GM12878 (cell line): ENCODE data around the gene MEIKIN. TPM values are rescaled to one million over a fixed set of nuclear protein-coding genes. Genes with fewer than 3 reads are reported as not detected.
"Not testable (repeated sequence)": the region's sequence is repeated elsewhere in the genome, so short reads cannot be mapped to it uniquely, and the experiment has no call there.

Experiments used
- ATAC-seq: fragments of 200-7000 bp; cut with Tn5 transposase; 3 replicates; pipeline ENCODE4 v1.9.1; 2020; ENCODE audit warnings: mild to moderate bottlenecking, moderate library complexity
- BruUV-seq: library from RNA; stranded (reverse); fragments of 400-500 nt; replicated peaks from 2 replicates; lab custom pipeline; 2021; lab: Mats Ljungman, UMichigan
- CTCF ChIA-PET: fragments of 300-600 bp; sonication (Branson Sonifier 250); formaldehyde crosslinking; extraction: SDS; loops from one replicate; lab custom pipeline; 2021; ENCODE audit warnings: inconsistent platforms; lab: Yijun Ruan, JAX
- POLR2A ChIA-PET: fragments of 350-600 bp; formaldehyde crosslinking; extraction: SDS; loops from one replicate; lab custom pipeline; 2021; ENCODE audit warnings: inconsistent platforms; lab: Charles Lee
- RAD21 ChIA-PET: fragments of 300-600 bp; sonication (Branson Sonifier 250); formaldehyde crosslinking; loops from one replicate; lab custom pipeline; 2023; ENCODE audit warnings: antibody characterized with exemption; ENCODE audit not compliant: unreplicated experiment; lab: Charles Lee
- SMC1A ChIA-PET: fragments of 300-600 bp; sonication (Branson Sonifier 250); formaldehyde crosslinking; loops from one replicate; lab custom pipeline; 2023; ENCODE audit not compliant: unreplicated experiment, uncharacterized antibody; lab: Charles Lee
- DNase-seq: peaks from one replicate; pipeline ENCODE4 v3.0.0-alpha.2; 2011; ENCODE audit warnings: low read depth, low spot score
- FAIRE-seq: peaks from 3 replicates; lab custom pipeline; 2011; peaks lifted over from hg19 to GRCh38; lab: Jason Lieb, UNC
- H2AFZ ChIP-seq: 2 replicates; pipeline ENCODE4 v1.6.0; 2011; ENCODE audit warnings: low read depth, low read length, control low read depth; ENCODE audit not compliant: control insufficient read depth
- H3K27ac ChIP-seq: 2 replicates; pipeline ENCODE4 v1.5.1; 2011; ENCODE audit warnings: control low read depth; ENCODE audit not compliant: control insufficient read depth, insufficient read depth
- H3K27me3 ChIP-seq, 2 experiments: replicated peaks in 1 of 2; 2 replicates each; pipeline versions ENCODE4 v1.6.0 to v1.6.1; 2011; ENCODE audit warnings: low read length in 1 of 2; ENCODE audit not compliant: control insufficient read depth in 2 of 2, insufficient read depth in 2 of 2
- H3K36me3 ChIP-seq, 2 experiments: 2 replicates each; pipeline ENCODE4 v1.5.1; 2011; ENCODE audit warnings: low read length in 1 of 2; ENCODE audit not compliant: control insufficient read depth in 2 of 2, insufficient read depth in 2 of 2
- H3K4me1 ChIP-seq: 2 replicates; pipeline ENCODE4 v1.6.1; 2011; ENCODE audit warnings: mild to moderate bottlenecking, low read length, moderate library complexity, mixed read lengths; ENCODE audit not compliant: control insufficient read depth, insufficient read depth
- H3K4me2 ChIP-seq: 2 replicates; pipeline ENCODE4 v1.6.0; 2011; ENCODE audit warnings: control low read depth; ENCODE audit not compliant: control insufficient read depth, insufficient read depth
- H3K4me3 ChIP-seq: fragments of 200-600 bp; sonication (generic); 2 replicates; pipeline ENCODE4 v1.5.1; 2016
- H3K79me2 ChIP-seq: 2 replicates; pipeline ENCODE4 v1.6.0; 2011; ENCODE audit warnings: low read length; ENCODE audit not compliant: control insufficient read depth, insufficient read depth
- H3K9ac ChIP-seq: 2 replicates; pipeline ENCODE4 v1.8.0; 2011; ENCODE audit warnings: low read length, control low read depth, mixed read lengths; ENCODE audit not compliant: control insufficient read depth, insufficient read depth
- H3K9me3 ChIP-seq: replicated peaks from 3 replicates; pipeline ENCODE4 v1.5.1; 2011; ENCODE audit warnings: mild to moderate bottlenecking, low read length; ENCODE audit not compliant: control insufficient read depth, insufficient read depth
- H4K20me1 ChIP-seq: 2 replicates; pipeline ENCODE4 v1.6.0; 2011; ENCODE audit not compliant: control insufficient read depth, insufficient read depth
- BRCA1 ChIP-seq: IDR thresholded peaks from 2 replicates; pipeline ENCODE4 v1.6.1; 2011; ENCODE audit warnings: low read depth, low read length, improper control_type of control experiment
- IRF5 ChIP-seq: fragments of 450-650 bp; IDR thresholded peaks from 2 replicates; pipeline ENCODE4 v1.6.1; 2017; ENCODE audit warnings: borderline replicate concordance
- NRF1 ChIP-seq: conservative IDR thresholded peaks from 2 replicates; pipeline ENCODE4 v1.6.1; 2011; ENCODE audit warnings: mild to moderate bottlenecking, low read depth, low read length, improper control_type of control experiment
- ZSCAN29 ChIP-seq: fragments of 450-650 bp; IDR thresholded peaks from 2 replicates; pipeline ENCODE4 v1.6.1; 2017; ENCODE audit warnings: mild to moderate bottlenecking, moderate library complexity
- WGBS: methylation state at CpG from one replicate; pipeline ENCODE4 v1.1.6; 2016; ENCODE audit warnings: low lambda C conversion rate; ENCODE audit not compliant: insufficient replicate concordance, insufficient coverage; ENCODE audit errors: missing lambda C conversion rate; 5-methylcytosine and 5-hydroxymethylcytosine counted together
- in situ Hi-C: fragments of 300-500 bp; cut with MboI; formaldehyde crosslinking; loops from 9 replicates; pipeline ENCODE4 v1.14.3; 2018; ENCODE audit warnings: mixed read lengths
- intact Hi-C: fragments of 100-400 bp; cut with micrococcal nuclease; formaldehyde crosslinking; loops from one replicate; pipeline ENCODE4 v1.14.2; 2022; ENCODE audit not compliant: unreplicated experiment
- polyA plus RNA-seq, 11 experiments: library from polyadenylated mRNA; depleted of rRNA in 4 of 11; unstranded in 6 of 11; stranded (reverse) in 5 of 11; fragments of >200 nt; fragmentation: Nextera tagmentation in 4 of 11; fragmentation: Illumina TruSeq in 1 of 11; extraction: Ambion mirVana in 4 of 11; extraction: Trizol in 1 of 11; gene quantifications; 1 replicate in 1 of 11; 2 replicates in 10 of 11; pipeline versions ENCODE4 v1.2.1 to v1.2.3, GENCODE V29; 2011 to 2016; ENCODE audit warnings: inconsistent platforms in 2 of 11, missing spikeins in 2 of 11, low read depth in 1 of 11
- total RNA-seq, 4 experiments: library from RNA; depleted of rRNA in 3 of 4; stranded (reverse); fragments of >200 nt in 3 of 4; fragmentation: Illumina TruSeq in 1 of 4; extraction: Trizol in 1 of 4; gene quantifications; 2 replicates each; pipeline versions ENCODE4 v1.2.1 to v1.2.3, GENCODE V29; 2013 to 2021

Gene MEIKIN
- total and polyA plus RNA-seq, 10 of the 15 experiments (the other 5 are each of a cell fraction or from before 2014, with no cell fraction given) = not detected

GRCh38 chr5:131783357-131783756, 162.1 kb downstream of the MEIKIN start (continued):
- no peak for TF ChIP-seq IRF5
- TF ChIP-seq, all 136 proteins: peak for 0

- no peak overlapping the region for H3K27ac ChIP-seq
- H3K4me2 ChIP-seq = no peak overlapping the region
- 99% methylated on average over 11 of the region's 11 CpGs for WGBS
- SMC1A ChIA-PET = interaction anchor here (0.7 to 1.3 kb wide), 2 partner anchors 9 to 60 kb away, joined by 3 read pairs; no protein-coding TSS in a partner anchor
- ATAC-seq = no peak
- RAD21 ChIA-PET = interaction anchor here (1.3 kb wide), 1 partner anchor 11 kb away, joined by 4 read pairs; no protein-coding TSS in a partner anchor
- in situ Hi-C loops (no loop called here), intact Hi-C loops (no loop called here)
- H3K9ac ChIP-seq = no peak overlapping the region
- no peak overlapping the region for H2AFZ ChIP-seq
- no peak overlapping the region for H3K4me3 ChIP-seq
- H3K79me2 ChIP-seq = peaks cover 42% of the 10 kb centered on the region
- no peaks in the 10 kb centered on the region; a peak in 1 of 4 replicates for H3K36me3 ChIP-seq
- CTCF ChIA-PET = interaction anchor here (0.7 kb wide), 1 partner anchor 10 kb away, joined by 3 read pairs; no protein-coding TSS in a partner anchor
- TF ChIP-seq BRCA1 (no peak), NRF1 (no peak), ZSCAN29 (no peak)
- H3K27me3 ChIP-seq = no peaks in the 10 kb centered on the region
- H4K20me1 ChIP-seq = peaks cover under 1% of the 10 kb centered on the region; the same call in 1 of the 2 replicates
- no peak for FAIRE-seq
- peaks cover 2% of the 10 kb centered on the region; the same call in 2 of the 3 replicates for H3K9me3 ChIP-seq
- POLR2A ChIA-PET = interaction anchor here (1.3 kb wide), 1 partner anchor 14 kb away, joined by 4 read pairs; the partner anchor contains the start of gene FNIP1
- no TSS peak for BruUV-seq
- H3K4me1 ChIP-seq = no peaks in the 10 kb centered on the region; the same call in 1 of the 2 replicates
- DNase-seq = no peak
Observed at GRCh38 chr5:131782717-131783116, 162.7 kb downstream of the MEIKIN start.

- H3K9me3 ChIP-seq, POLR2A ChIA-PET, BruUV-seq, RAD21 ChIA-PET, H3K4me1 ChIP-seq, H3K9ac ChIP-seq, DNase-seq, SMC1A ChIA-PET, H3K4me2 ChIP-seq, CTCF ChIA-PET, H3K4me3 ChIP-seq, in situ Hi-C loops, FAIRE-seq, intact Hi-C loops, H4K20me1 ChIP-seq, H3K36me3 ChIP-seq, ATAC-seq, H2AFZ ChIP-seq, H3K27ac ChIP-seq, H3K27me3 ChIP-seq: not testable (repeated sequence)
- peaks cover 44% of the 10 kb centered on the region for H3K79me2 ChIP-seq
- WGBS = 83% methylated on average over 1 of the region's 1 CpG
Observed at GRCh38 chr5:131778141-131778540, 167.3 kb downstream of the MEIKIN start.
